ENCODE data around the gene PTPN14.

DNA sequence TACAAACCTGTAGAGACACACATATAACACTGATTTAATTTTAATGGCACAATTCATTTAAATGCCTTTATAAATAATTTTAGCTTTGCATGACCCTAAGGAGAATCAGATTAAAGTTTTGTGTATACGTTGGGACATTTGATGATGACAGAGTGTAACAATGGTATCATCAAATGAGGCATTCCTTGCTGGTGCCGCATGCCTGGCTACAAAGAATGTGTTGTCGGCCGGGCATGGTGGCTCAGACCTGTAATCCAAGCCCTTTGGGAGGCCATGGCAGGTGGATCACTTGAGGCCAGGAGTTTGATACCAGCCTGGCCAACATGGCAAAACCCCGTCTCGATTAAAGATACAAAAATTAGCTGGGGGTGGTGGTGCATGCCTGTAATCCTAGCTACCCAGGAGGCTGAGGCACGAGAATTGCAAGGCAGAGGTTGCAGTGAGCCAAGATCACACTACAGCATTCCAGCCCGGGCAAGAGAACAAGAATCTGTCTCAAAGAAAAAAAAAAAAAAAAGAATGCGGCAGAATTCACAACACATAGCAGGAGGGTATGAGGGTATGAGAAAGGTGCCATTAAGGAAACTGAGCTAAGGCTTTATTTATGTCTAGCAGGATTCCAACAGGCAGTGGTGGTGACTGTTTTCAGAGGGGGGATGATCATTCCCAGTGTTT, 58.9 kb downstream of the PTPN14 start:
- TF ChIP-seq, protein P1, sequence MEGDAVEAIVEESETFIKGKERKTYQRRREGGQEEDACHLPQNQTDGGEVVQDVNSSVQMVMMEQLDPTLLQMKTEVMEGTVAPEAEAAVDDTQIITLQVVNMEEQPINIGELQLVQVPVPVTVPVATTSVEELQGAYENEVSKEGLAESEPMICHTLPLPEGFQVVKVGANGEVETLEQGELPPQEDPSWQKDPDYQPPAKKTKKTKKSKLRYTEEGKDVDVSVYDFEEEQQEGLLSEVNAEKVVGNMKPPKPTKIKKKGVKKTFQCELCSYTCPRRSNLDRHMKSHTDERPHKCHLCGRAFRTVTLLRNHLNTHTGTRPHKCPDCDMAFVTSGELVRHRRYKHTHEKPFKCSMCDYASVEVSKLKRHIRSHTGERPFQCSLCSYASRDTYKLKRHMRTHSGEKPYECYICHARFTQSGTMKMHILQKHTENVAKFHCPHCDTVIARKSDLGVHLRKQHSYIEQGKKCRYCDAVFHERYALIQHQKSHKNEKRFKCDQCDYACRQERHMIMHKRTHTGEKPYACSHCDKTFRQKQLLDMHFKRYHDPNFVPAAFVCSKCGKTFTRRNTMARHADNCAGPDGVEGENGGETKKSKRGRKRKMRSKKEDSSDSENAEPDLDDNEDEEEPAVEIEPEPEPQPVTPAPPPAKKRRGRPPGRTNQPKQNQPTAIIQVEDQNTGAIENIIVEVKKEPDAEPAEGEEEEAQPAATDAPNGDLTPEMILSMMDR (conservative IDR thresholded peaks at IDR 0.05) = no peak
- no peak for TF ChIP-seq ZFX (IDR thresholded peaks at IDR 0.05)

Measured in C4-2B (cell line).